Epithelial cell of proximal tubule (primary cell): ENCODE data around the gene MAML2. TPM values are rescaled to one million over a fixed set of nuclear protein-coding genes. Genes with fewer than 3 reads are reported as not detected.
"Not testable (repeated sequence)": the region's sequence is repeated elsewhere in the genome, so short reads cannot be mapped to it uniquely, and the experiment has no call there.

Source experiments
- DNase-seq: peaks from one replicate; pipeline ENCODE4 v3.0.0-alpha.2; 2011; ENCODE audit warnings: low read depth
- H3K4me3 ChIP-seq: 2 replicates; pipeline ENCODE4 v1.5.1; 2011; ENCODE audit warnings: low read depth, mild to moderate bottlenecking, low read length
- total RNA-seq: library from RNA; depleted of rRNA; stranded (reverse); fragments of >200 nt; gene quantifications from 2 replicates; pipeline ENCODE4 v1.2.3, GENCODE V29; 2015
- TF ChIP-seq, protein P1 (sequence below): conservative IDR thresholded peaks from 2 replicates; pipeline ENCODE4 v1.5.1; 2012; ENCODE audit warnings: low read depth, mild to moderate bottlenecking, low read length

Gene MAML2
- total RNA-seq, 1 donor from 2014 or later, result 5.1 TPM

DNA sequence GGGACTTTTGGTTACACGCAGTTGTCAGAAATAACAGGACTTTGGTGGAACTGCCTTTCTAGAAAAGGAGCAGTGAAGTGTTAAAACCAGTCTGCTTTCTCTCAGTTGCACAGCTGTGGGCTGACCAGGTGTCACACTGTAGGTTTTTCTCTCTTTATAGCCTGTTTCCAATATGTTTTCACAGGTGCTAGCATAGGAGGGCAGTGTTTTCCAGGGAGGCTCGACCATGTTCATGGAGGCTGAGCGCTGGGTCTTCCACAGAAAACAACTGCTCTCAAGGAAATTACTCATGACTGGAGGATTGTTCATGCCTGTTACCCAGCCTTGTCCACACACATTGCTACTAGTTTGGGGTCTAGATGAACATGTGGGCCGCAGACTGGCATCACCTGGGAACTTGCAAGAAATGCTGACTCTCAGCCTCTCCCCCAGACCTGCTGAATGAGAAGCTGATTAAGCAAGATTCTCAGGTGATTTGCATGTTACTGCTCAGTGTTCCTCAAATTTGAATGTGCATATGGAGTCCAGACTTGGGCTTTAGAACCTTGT, 157.7 kb downstream of the MAML2 start:
- no peak for DNase-seq
- H3K4me3 ChIP-seq, result no peak overlapping the region
- TF ChIP-seq, protein P1, sequence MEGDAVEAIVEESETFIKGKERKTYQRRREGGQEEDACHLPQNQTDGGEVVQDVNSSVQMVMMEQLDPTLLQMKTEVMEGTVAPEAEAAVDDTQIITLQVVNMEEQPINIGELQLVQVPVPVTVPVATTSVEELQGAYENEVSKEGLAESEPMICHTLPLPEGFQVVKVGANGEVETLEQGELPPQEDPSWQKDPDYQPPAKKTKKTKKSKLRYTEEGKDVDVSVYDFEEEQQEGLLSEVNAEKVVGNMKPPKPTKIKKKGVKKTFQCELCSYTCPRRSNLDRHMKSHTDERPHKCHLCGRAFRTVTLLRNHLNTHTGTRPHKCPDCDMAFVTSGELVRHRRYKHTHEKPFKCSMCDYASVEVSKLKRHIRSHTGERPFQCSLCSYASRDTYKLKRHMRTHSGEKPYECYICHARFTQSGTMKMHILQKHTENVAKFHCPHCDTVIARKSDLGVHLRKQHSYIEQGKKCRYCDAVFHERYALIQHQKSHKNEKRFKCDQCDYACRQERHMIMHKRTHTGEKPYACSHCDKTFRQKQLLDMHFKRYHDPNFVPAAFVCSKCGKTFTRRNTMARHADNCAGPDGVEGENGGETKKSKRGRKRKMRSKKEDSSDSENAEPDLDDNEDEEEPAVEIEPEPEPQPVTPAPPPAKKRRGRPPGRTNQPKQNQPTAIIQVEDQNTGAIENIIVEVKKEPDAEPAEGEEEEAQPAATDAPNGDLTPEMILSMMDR, result no peak

DNA sequence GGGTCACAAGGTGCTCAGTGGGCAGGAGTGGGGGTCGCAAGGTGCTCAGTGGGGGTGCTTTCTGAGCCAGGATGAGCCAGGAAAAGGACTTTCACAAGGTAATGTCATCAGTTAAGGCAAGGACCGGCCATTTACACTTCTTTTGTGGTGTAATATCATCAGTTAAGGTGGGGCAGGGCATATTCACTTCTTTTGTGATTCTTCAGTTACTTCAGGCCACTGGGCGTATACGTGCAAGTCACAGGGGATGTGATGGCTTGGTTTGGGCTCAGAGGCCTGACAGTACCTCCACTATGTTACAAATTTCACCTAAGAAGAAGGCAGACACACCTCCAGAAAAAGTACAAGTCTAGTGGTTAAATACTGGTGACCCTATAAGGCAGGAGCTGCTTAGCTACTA, 162.1 kb downstream of the MAML2 start:
- H3K4me3 ChIP-seq, DNase-seq: not testable (repeated sequence)

DNA sequence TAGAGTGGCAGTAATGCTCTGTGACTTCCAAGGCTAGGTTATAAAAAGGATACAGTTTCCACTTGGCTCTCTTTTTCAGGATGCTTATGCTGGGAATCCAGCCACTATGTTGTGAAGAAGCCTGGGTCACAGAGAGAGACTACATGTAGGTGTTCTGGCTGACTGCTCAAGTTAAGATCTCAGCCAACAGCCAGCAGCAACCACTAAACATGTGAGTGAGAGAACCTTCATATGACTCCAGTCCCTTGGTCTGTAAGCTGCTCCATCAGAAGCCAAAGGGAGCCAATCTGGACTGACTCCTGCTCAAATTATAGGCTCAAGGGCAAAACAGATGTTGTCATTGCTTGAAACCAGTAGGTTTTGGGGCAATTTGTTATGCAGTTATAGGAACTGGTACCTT, 162.7 kb downstream of the MAML2 start:
- TF ChIP-seq, protein P1, result no peak
- DNase-seq, result no peak
- no peak overlapping the region for H3K4me3 ChIP-seq

DNA sequence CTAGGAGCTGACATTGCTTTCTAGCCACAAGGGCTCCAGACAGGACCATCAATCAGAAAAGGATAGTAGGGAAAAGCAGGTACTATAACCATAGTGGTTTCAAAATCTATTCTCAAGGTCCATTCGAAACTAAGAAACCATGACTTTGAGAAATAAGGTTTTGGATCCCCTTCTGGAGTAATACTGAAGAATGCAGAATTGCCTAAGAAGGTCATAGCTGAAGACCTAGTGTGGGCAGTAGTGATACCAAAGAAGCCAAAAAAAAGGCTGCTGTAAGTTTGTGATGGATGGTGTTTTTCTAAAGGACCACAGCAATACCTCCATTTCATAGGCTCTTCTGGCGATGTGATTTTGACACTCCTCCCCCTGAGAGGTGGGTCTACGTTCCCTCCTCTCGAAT, 163.1 kb downstream of the MAML2 start:
- TF ChIP-seq, protein P1, result no peak
- H3K4me3 ChIP-seq, result no peak overlapping the region
- no peak for DNase-seq

DNA sequence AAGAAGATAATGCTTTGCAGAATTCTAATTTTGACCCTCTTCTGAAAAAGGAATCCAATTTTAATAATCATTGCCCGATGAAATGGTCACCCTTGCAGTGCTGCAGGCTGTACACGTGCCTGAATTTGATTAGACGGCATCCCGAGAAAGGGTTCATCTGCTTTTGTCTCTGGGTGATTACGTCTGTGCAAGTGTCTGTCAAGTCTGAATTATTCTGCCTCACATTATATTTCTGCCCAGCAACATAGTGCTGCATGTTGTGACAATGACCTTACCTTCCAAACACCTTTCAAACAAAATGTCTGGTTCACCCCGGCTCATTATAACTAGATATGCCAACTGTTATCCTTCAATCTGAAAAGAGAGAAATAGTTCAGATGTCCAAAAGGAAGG, 164.1 kb downstream of the MAML2 start:
- TF ChIP-seq, protein P1, result no peak
- no peak overlapping the region for H3K4me3 ChIP-seq
- no peak for DNase-seq

DNA sequence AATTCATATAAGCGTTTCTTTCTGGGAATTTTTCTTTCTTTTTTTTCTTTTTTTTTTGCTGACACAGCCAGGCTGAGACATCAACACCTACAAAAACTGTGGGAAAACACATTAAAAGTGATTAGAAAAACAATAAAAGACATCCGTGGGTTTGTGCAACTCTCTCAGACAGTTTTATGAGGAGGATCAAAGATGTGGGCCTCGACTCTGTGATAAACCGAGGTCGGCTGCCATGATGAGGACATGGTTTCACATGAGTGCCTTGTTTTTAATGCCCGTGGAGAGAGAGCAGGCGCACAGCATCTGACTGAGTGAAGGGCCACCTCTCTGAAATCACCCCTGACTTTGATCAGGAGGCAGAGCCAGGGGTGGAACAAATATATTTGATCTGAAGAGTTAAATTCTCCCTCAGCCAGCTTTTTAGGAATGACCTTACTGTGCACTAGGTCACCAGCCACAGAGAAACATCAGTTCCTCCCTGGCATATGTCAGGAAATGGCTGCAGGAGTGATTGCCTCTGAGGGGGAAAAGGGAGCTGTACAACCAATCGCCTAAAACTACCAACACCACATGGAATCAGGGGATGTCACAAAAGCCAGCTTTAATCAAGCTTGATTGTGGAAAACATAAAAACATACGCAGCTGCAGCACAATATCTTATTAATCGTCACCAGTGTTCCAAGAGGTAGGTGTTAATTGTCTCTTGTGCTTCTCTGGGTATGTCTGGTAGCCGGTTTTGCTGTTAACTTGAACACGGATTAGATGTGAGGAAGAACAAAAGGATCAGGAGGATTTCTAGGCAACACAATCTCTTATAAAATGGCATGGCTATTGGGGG, 164.7 kb downstream of the MAML2 start:
- TF ChIP-seq, protein P1, result no peak
- DNase-seq, result no peak
- H3K4me3 ChIP-seq, result no peak overlapping the region

DNA sequence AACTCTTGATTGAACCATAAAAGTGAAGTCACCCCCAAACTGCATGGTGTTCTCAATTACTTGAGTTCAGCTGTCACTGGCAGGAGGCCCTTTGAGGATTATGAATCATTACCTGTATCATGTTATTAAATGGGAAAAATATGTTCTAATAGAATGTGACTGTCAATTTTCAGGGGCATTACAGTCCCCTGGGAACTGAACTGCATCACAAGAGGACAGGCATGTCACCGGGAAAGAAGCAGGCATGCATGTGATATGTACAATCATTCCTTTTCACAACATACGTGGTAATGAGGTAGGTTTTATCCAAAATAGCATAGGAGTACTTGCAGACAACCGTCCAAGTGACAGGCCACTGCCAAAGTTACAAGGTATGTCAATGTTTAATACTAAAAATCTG, 165.8 kb downstream of the MAML2 start:
- H3K4me3 ChIP-seq, result no peak overlapping the region
- no peak for DNase-seq
- TF ChIP-seq, protein P1, result no peak
